Pancreas (tissue), 10 donors: ENCODE results near the gene PLVAP. TPM values are rescaled to one million over a fixed set of nuclear protein-coding genes. Genes with fewer than 3 reads are reported as not detected.

Source experiments
- ATAC-seq, 4 donors: fragments of 200-7000 bp; cut with Tn5 transposase; one replicate each; pipeline versions ENCODE4 v1.8.0 to v1.9.1; 2020; ENCODE audit warnings: mild to moderate bottlenecking in 4 of 4, moderate library complexity in 4 of 4
- DNase-seq, 6 donors: peaks; one replicate each; pipeline ENCODE4 v3.0.0-alpha.2; 2020
- FAIRE-seq: peaks from 2 replicates; lab custom pipeline; 2012; peaks lifted over from hg19 to GRCh38; lab: Jason Lieb, UNC
- H3K27ac ChIP-seq, 4 donors: fragments of 200-600 bp; sonication (generic); 1 replicate in 3 of 4; 2 replicates in 1 of 4; pipeline versions ENCODE4 v1.5.0 to v1.8.0; 2020
- H3K27me3 ChIP-seq, 4 donors: fragments of 200-600 bp; one replicate each; pipeline ENCODE4 v1.8.0; 2021
- H3K36me3 ChIP-seq, 3 donors: fragments of 200-600 bp; sonication (generic) in 1 of 3; one replicate each; pipeline versions ENCODE4 v1.5.0 to v1.8.0; 2020 to 2021
- H3K4me1 ChIP-seq, 3 donors: fragments of 200-600 bp; one replicate each; pipeline ENCODE4 v1.8.0; 2021
- H3K4me3 ChIP-seq, 4 donors: fragments of 200-600 bp; sonication (generic) in 2 of 4; one replicate each; pipeline versions ENCODE4 v1.5.0 to v1.8.0; 2020 to 2021
- H3K9me3 ChIP-seq, 4 donors: fragments of 200-600 bp; one replicate each; pipeline ENCODE4 v1.8.0; 2021
- WGBS, 2 donors: extraction: QIAGEN DNeasy Blood & Tissue Kit; methylation state at CpG; one replicate each; pipeline ENCODE4 v1.1.7; 2013; 5-methylcytosine and 5-hydroxymethylcytosine counted together
- intact Hi-C, 3 donors: fragments of 100-400 bp; cut with DNase I; formaldehyde crosslinking; loops; one replicate each; pipeline versions ENCODE4 v1.11.1 to v1.14.2; 2022
- polyA plus RNA-seq, 2 donors: library from polyadenylated mRNA; stranded (reverse); fragments of 200-250 nt; gene quantifications; one replicate each; pipeline ENCODE4 v1.2.3, GENCODE V29; 2013
- total RNA-seq, 6 donors: library from RNA; stranded (reverse); fragmentation: NEBNext Ultra II Directional in 4 of 6; extraction: Animal tissue kit (Norgen Biotek cat#: 25700) in 4 of 6; gene quantifications; one replicate each; pipeline versions ENCODE4 v1.2.1 to v1.2.4, GENCODE V29; 2021 to 2023
- TF ChIP-seq, protein P1 (sequence below), 4 donors: fragments of 200-600 bp; sonication (generic) in 3 of 4; IDR thresholded peaks; one replicate each; pipeline versions ENCODE4 v1.5.0 to v1.8.0; 2021; ENCODE audit warnings: antibody characterized with exemption in 4 of 4
- donor health status: healthy with polysubstance abuse.
- donor health status: DM: no; HTN: no; CAD: no; lungs with moderate emphysema.
- donor health status: DM: no; HTN: no; CAD: no.
- donor health status: control.
- donor health status: control.
- donor health status: Bipolar disorder and iron deficiency.
- donor health status: DM: yes; HTN: yes; CAD: no.
- donor health status: DM: no; HTN: no; CAD: no.
- donor health status: DM: no; HTN: no; CAD: no.
- donor health status: DM: yes; HTN: yes; CAD: no.

PLVAP gene
- total and polyA plus RNA-seq, 8 donors = 32.0 to 87.6 (median 69.1) TPM

GRCh38 chr19:17332360-17332676 lies 44.8 kb downstream of the PLVAP start:
- FAIRE-seq (no peak), ATAC-seq (no peak)
- WGBS, 2 donors = 91 to 93% methylated on average over 8 of the region's 8 CpGs

DNA sequence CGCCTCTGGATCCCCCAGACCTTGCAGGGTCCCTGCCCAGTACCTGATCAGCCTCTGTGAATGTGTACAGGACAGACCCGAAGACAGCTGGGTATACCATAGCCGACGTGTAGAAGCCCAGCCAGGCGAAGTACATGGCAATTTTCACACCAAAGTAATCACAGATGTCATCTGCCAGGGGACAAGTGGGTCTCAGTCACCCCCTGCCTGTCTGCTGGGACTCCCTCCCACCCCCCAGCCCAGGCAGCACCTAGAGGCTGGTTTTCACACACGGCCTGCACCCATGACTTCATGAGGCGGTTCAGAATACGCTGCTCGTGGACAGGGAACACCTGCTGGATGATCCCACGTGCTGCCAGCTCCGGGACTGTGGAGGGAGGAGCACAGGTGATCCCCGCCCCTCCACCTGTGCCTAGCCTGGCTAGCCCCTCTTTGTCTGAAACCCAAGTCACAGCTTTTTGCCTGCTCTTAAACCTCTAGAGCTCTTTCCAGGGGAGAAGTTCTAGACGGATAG lies 46.0 kb downstream of the PLVAP start:
- H3K4me3 ChIP-seq = no peak overlapping the region
- intact Hi-C loops = no loop called here
- no peak overlapping the region for H3K27ac ChIP-seq
- H3K9me3 ChIP-seq = no peaks in the 10 kb centered on the region
- 75 to 76% methylated on average over 13 of the region's 13 CpGs for WGBS, 2 donors
- FAIRE-seq (no peak), ATAC-seq (no peak), DNase-seq (no peak)
- H3K4me1 ChIP-seq = peaks cover 0 to 12% (median 11%) of the 10 kb centered on the region in 3 donors
- H3K27me3 ChIP-seq = no peaks in the 10 kb centered on the region
- H3K36me3 ChIP-seq = no peaks in the 10 kb centered on the region
- TF ChIP-seq, protein P1, sequence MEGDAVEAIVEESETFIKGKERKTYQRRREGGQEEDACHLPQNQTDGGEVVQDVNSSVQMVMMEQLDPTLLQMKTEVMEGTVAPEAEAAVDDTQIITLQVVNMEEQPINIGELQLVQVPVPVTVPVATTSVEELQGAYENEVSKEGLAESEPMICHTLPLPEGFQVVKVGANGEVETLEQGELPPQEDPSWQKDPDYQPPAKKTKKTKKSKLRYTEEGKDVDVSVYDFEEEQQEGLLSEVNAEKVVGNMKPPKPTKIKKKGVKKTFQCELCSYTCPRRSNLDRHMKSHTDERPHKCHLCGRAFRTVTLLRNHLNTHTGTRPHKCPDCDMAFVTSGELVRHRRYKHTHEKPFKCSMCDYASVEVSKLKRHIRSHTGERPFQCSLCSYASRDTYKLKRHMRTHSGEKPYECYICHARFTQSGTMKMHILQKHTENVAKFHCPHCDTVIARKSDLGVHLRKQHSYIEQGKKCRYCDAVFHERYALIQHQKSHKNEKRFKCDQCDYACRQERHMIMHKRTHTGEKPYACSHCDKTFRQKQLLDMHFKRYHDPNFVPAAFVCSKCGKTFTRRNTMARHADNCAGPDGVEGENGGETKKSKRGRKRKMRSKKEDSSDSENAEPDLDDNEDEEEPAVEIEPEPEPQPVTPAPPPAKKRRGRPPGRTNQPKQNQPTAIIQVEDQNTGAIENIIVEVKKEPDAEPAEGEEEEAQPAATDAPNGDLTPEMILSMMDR (IDR thresholded peaks at IDR 0.05) = no peak

More at GRCh38 chr19:17332360-17332676, 44.8 kb downstream of the PLVAP start:
- Histone ChIP-seq H3K4me3 (no peak overlapping the region), H3K4me1 (peaks cover 0 to 14% (median 12%) of the 10 kb centered on the region in 3 donors), H3K27ac (no peak overlapping the region), H3K36me3 (no peaks in the 10 kb centered on the region), H3K9me3 (no peaks in the 10 kb centered on the region), H3K27me3 (no peaks in the 10 kb centered on the region)
- no peak for DNase-seq
- TF ChIP-seq, protein P1 (IDR thresholded peaks at IDR 0.05) = no peak
- intact Hi-C loops = no loop called here

GRCh38 chr19:17330262-17331044 lies 46.7 kb downstream of the PLVAP start:
- TF ChIP-seq, protein P1 (IDR thresholded peaks at IDR 0.05) = no peak
- Histone ChIP-seq H3K27ac (no peak overlapping the region), H3K27me3 (no peaks in the 10 kb centered on the region), H3K36me3 (no peaks in the 10 kb centered on the region), H3K4me3 (no peak overlapping the region), H3K9me3 (no peaks in the 10 kb centered on the region), H3K4me1 (peaks cover 0 to 11% (median 8%) of the 10 kb centered on the region in 3 donors)
- WGBS, 2 donors = 90 to 95% methylated on average over 24 of the region's 24 CpGs
- ATAC-seq (no peak), DNase-seq (peak in 1 of 6 donors; percentile 66), FAIRE-seq (no peak)
- intact Hi-C loops = no loop called here

- H3K36me3 ChIP-seq = no peaks in the 10 kb centered on the region
- H3K27ac ChIP-seq = no peak overlapping the region
- intact Hi-C loops = no loop called here
- TF ChIP-seq, protein P1 (IDR thresholded peaks at IDR 0.05) = no peak
- no peaks in the 10 kb centered on the region for H3K27me3 ChIP-seq
- WGBS, 2 donors = 72 to 75% methylated on average over 49 to 51 of the region's 51 CpGs
- ATAC-seq (no peak), FAIRE-seq (no peak), DNase-seq (peak in 1 of 6 donors; percentile 67)
- H3K4me1 ChIP-seq = peaks cover 0 to 11% (median 4%) of the 10 kb centered on the region in 3 donors
- H3K4me3 ChIP-seq = peak overlapping the region in 2 of 4 donors; percentile 39 to 53
- no peaks in the 10 kb centered on the region for H3K9me3 ChIP-seq
Observed at GRCh38 chr19:17329366-17330261, 47.5 kb downstream of the PLVAP start.
